ENCODE data around the gene AGRP.

DNA sequence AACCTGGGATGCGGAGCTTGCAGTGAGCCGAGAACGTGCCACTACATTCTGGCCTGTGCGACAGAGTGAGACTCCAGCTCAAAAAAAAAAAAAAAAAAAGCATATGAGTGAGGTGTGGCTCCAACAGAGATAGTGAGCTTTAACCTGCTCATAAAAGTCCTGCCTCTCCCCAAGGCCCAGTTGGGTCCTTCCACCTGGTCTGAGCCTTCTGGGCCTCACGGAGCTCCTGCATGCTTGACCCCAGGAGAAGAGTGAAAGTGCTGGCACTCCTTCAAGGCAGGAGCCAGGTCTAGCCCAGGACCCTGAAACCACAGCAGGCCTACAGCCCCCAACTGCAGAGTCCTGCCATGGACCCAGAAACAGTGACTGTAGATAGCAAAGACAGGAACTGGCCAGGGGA is 34.8 kb downstream of the AGRP start:
- TF ChIP-seq GATA3 (IDR thresholded peaks at IDR 0.05; ENCODE audit: low read depth, low read length) = no peak
- no peak for TF ChIP-seq GATA2 (IDR thresholded peaks at IDR 0.05; ENCODE audit: low read depth, low read length)

All from SH-SY5Y (cell line).